ENCODE results near the gene APLN.

The APLN gene

GRCh38 chrX:129654652-129655546, at the start of gene APLN:
Gene APLN (minus strand): TSS chrX:129654956. CDS start chrX:129654630, 326 bp downstream.
- DNase-seq (ENCODE audit: low spot score): no peak

GRCh38 chrX:129704491-129704890, 49.7 kb upstream of the APLN start:
- DNase-seq (ENCODE audit: low spot score): no peak

DNA sequence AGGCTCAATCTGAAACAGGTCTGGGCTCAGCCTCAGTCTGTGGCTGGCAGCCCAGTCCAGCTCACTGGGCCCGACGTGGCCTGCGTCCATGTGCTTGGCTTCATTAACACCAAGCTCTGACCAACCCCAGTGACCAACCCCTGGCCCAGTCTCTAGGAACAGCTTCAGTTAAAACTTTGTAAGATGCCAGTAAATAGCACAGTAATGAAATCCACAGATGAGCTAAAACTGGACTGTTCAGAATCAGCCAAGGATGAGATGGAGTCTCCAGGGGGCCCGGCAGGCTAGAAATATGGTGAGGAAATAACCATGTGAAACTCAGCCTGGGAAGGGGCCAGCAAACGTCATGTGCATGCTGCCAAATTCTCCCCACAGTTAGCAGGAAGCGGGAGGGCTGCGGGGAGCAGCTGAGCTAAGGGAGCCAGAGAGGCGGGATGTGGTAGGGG, 46.9 kb upstream of the APLN start:
- DNase-seq (ENCODE audit: low spot score): no peak

GRCh38 chrX:129700536-129700935, 45.8 kb upstream of the APLN start:
- DNase-seq (ENCODE audit: low spot score): no peak

GRCh38 chrX:129698150-129698549, 43.4 kb upstream of the APLN start:
- DNase-seq (ENCODE audit: low spot score): no peak

- DNase-seq (ENCODE audit: low spot score): no peak
These were observed 42.6 kb upstream of the APLN start for GRCh38 chrX:129697204-129697829.

- no peak for DNase-seq (ENCODE audit: low spot score)
These were observed 41.9 kb upstream of the APLN start for GRCh38 chrX:129696463-129697155.

GRCh38 chrX:129695937-129696336, 41.2 kb upstream of the APLN start:
- no peak for DNase-seq (ENCODE audit: low spot score)

- DNase-seq (ENCODE audit: low spot score): no peak
These were observed 40.8 kb upstream of the APLN start for GRCh38 chrX:129695535-129695934.

DNA sequence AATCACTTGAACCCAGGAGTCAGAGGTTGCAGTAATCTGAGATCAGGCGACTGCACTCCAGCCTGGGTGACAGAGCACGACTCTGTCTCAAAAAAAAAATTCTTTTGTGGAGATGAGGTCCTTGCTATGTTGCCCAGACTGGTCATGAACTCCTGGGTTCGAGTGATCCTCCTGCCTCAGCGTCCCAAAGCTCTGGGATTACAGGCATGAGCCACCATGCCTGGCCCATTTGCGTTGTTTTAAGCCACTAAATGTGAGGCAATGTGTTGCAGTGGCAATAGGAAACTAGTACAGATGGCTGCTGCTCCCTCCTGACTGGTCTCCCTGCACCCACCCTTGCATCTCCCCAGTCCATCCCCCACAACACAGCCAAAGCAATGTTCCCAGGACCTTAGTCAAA, 40.0 kb upstream of the APLN start:
- DNase-seq (ENCODE audit: low spot score): no peak

DNA sequence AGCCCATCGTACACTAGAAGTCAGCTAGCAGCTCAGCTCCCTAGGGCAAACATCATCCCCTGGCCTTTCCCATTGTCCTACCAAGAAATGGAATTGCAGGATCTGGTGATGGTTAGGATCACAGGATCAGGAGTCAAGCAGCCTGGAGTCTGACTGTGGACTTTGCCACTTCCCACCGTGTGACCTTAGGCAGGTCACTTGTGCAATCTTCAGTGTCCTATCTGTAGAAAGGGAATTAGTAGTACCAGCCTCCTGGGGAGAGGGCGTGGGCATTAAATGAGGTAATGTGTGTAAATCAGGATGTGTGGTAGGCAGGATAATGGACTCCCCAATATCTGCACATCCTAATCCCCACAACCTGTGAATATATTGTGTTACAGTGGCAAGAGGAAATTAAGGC, 38.6 kb upstream of the APLN start:
- DNase-seq (ENCODE audit: low spot score): peak; percentile 37

GRCh38 chrX:129690435-129690834, 35.7 kb upstream of the APLN start:
- DNase-seq (ENCODE audit: low spot score): no peak

GRCh38 chrX:129689796-129690195, 35.0 kb upstream of the APLN start:
- DNase-seq (ENCODE audit: low spot score): no peak

DNA sequence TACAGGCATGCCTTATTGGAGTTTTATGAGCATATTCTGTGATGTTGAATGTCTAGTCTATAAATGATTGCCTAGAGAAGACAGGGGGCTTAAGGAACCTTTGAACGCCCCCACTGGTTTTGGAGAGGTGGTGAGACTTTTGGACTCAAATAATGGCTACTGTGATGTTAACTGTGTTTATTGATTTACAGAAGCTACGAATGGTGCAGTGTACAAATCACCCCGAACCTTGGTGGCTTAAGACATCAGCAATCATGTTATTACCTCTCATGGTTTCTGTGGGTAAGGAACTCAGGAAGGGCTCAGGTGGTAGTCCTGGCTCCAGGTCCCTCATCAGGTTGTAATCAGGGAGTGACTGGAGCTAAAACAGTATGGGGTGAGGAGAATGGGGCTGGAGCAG, 33.3 kb upstream of the APLN start:
- DNase-seq (ENCODE audit: low spot score): no peak

DNA sequence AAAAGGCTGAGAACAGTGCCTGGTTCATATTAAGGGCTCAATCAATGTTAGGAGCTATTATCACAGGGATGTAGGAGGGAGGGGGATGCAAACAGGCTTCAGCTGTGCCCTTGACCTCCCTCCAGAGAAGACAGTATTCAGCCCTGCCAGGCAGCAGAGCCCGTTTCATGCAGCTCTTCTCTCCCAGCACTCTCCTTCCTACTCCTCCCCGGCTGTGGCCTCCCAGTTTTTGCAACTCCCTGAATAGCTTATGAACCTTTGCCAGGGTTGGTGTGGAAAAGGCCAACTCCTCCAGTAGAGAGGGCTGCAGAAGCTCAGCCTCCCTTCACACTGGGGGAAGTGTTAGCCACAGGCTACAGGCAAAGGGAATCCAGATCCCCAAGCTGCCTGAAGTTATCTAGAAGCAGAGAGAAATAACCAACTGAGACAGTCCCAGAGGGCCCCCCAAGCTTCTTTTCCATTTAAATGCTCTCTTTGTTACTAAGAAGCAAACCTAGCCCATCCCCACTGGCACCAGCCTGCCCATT, 31.7 kb upstream of the APLN start:
- no peak for DNase-seq (ENCODE audit: low spot score)

- no peak for DNase-seq (ENCODE audit: low spot score)
These were observed 28.2 kb upstream of the APLN start for GRCh38 chrX:129682979-129683378.

- DNase-seq (ENCODE audit: low spot score): no peak
These were observed 25.1 kb upstream of the APLN start for GRCh38 chrX:129679901-129680300.

DNA sequence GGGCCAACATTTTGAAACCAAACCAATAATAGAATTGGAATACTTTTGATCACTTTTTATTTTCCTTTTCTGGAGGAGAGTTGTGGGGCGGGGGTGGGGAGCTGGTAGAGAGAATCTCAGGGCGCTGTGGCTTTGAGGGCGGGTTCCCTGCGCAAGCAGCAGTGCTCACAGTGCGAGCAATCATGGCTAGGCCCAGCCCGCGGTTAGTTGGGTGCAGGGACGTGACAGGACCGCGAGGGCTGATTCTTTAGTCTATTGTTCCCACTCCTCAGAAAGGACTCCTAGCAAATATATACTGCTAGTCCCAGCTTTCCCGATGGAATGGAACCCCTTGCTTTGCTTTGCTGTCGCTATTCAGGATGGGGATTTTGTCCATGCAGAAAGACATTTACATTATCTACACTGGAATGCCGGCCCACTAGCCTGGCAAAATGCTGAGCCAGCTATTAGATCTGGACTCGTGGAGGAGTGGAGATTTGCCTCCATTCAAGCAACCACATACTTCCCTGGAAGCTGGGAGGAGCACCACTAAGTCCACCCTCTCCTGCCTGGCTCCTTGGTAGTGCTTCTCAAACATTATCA, 23.9 kb upstream of the APLN start:
- no peak for DNase-seq (ENCODE audit: low spot score)

- DNase-seq (ENCODE audit: low spot score): no peak
These were observed 12.7 kb upstream of the APLN start for GRCh38 chrX:129667412-129667811.

- DNase-seq (ENCODE audit: low spot score): no peak
These were observed 11.3 kb upstream of the APLN start for GRCh38 chrX:129665916-129666644.

DNA sequence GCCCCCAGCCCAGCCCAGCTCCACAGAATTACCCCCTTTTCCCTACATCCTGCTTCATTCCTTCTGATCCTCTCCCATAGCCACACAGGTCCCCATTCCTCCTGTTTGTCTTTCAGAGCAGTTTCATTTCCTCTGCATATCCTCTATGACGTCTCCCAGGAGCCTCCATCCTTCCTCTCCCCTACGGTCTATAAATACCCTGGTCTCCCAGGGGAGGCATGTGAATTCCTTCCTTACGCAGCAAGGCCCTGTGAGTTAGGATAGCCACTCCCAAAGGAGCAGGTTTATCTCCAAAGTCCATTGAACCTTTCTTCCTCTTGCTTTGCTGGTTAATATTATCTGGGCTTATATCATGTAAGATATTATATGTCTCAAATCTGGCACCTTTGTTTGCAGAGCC, 8.4 kb upstream of the APLN start:
- no peak for DNase-seq (ENCODE audit: low spot score)

DNA sequence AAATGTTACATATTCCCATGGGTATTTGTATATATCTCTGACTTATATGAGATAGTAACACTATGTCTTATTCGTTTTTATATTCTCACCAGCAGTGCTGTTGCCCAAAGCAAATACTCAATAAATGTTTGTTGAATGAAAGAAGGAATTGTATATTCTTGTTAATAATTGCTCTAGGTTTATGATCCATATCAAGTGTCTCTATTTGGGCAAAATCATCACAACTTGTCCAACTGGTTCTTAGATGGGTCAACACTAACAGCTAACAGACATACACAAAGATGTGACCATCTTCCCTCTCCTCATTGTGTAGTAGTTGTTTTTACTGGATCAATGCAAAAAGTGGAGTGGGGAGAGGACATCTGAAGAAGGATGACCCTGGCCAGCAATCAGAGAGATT, 6.6 kb upstream of the APLN start:
- no peak for DNase-seq (ENCODE audit: low spot score)

All from HuH-7.5 (cell line).